Activated T-helper 9 cell treated with anti-CD3 and anti-CD28 coated beads, Interleukin-2, amount 50 U/mL, for 16 hours (primary cell): ENCODE measurements around the gene SPIB.
"Not testable (repeated sequence)": the region's sequence is repeated elsewhere in the genome, so short reads cannot be mapped to it uniquely, and the experiment has no call there.

ENCODE experiments used
- DNase-seq: peaks from one replicate; pipeline ENCODE4 v3.0.0-alpha.2; 2020; ENCODE audit warnings: low read depth

The SPIB gene

DNA sequence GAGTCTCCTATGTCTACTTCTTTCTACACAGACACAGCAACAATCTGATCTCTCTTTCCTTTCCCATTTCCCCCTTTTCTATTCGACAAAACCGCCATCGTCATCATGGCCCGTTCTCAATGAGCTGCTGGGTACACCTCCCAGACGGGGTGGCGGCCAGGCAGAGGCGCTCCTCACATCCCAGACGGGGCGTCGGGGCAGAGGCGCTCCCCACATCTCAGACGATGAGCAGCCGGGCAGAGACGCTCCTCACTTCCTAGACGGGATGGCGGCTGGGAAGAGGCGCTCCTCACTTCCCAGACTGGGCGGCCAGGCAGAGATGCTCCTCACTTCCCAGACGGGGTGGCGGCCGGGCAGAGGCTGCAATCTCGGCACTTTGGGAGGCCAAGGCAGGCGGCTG, 27.8 kb upstream of the SPIB start:
- DNase-seq: not testable (repeated sequence)

DNA sequence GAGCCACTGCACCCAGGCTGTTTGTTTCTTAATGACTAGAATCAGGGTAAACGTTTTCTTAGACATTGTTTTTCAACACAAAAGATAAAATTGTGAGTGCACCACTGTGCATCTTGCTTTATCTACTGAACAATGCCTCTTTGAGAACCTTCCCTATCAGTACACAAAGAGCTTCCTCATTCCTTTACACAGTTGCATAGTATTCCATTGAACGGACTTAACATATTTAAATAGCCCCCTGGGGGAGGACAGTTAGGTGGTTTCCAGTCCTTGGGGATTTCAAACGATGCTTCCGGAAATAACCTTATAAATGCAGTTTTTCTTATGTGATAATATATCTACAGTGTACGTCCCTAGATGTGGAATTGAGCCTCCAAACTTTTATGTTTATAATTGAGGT, 26.0 kb upstream of the SPIB start:
- DNase-seq: no peak

GRCh38 chr19:50393589-50393988, 25.1 kb upstream of the SPIB start:
- no peak for DNase-seq

DNA sequence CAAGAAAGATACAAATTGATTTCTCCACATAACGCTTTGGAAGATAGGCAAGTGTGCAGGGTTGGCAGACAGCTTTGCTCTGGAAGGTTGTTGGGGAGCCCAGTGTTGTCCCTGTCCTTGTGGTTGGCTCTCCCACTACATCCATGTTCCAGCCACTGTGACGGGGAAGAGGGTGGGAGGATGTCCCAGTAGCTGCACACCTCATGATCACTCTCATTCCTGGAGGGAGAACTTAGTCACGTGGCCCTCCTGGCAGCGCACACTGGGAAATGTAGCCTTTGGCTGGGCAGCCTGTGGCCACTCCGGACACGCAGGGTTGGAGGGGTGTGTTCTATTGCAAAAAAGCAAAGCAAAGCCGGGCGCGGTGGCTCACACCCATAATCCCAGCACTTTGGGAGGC, 24.7 kb upstream of the SPIB start:
- no peak for DNase-seq

- no peak for DNase-seq
Observed at GRCh38 chr19:50398675-50399367, 19.9 kb upstream of the SPIB start.

DNA sequence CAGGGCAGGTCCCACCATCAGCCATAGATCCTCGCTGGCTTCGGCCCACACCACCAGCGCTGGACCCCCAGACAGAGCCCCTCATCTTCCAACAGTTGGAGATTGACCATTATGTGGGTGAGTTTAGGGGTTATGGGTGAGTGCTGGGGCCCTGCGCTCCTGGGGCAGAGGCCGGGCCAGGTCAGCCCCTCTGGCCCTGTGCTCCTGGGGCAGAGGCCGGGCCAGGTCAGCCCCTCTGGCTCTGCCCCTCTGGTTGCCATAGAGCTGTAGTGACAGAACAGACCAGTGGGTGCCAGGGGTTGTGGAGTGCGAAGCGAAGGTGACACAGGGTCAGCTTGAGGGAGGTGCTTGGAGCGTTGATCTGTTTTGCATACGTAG, 19.4 kb upstream of the SPIB start:
- no peak for DNase-seq

DNA sequence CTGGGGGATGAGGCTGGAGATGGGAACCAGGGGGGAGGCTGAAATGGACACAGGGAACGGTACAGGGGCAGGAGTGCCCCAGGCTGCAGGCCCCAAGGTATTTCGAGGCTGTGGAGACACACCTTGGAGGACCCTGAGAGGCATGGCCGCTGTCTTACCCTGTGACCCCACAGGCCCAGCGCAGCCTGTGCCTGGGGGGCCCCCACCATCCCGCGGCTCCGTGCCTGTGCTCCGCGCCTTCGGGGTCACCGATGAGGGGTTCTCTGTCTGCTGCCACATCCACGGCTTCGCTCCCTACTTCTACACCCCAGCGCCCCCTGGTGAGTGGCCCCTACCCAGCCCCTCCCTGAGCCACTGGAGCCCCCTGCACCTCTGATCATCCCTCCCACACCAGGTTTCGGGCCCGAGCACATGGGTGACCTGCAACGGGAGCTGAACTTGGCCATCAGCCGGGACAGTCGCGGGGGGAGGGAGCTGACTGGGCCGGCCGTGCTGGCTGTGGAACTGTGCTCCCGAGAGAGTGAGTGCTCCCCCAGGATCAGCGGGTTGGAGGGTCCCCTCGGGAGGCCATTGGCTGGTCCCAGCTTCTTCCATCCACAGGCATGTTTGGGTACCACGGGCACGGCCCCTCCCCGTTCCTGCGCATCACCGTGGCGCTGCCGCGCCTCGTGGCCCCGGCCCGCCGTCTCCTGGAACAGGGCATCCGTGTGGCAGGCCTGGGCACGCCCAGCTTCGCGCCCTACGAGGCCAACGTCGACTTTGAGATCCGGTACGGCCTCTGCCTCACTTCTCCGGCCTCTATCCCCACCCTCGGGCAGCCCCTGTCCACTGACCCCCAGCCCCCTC, 16.9 kb upstream of the SPIB start:
- no peak for DNase-seq

GRCh38 chr19:50402544-50403301, 16.0 kb upstream of the SPIB start:
- DNase-seq: no peak

DNA sequence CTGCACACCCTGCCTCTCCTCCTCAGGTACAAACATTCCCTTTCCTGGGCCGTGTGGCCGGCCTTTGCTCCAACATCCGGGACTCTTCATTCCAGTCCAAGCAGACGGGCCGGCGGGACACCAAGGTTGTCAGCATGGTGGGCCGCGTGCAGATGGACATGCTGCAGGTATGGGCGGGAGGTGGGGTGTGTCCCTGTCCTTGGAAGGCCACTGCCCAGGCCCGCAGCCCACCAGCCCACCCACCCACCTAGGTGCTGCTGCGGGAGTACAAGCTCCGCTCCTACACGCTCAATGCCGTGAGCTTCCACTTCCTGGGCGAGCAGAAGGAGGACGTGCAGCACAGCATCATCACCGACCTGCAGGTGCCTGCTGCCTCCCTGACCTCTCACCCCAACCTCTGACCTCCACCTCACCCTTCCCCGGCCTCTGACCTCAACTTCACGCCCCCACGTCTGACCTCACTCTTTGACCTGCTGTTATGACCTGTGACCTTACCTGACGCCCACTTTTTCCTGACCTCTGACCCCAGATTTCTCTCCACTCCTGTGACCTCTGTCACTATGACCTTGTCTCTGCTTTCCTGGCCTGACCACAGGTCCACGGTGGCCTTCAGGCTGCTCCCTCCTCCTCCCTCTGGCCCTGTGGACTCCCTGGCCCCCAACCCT, 12.4 kb upstream of the SPIB start:
- DNase-seq: no peak

DNA sequence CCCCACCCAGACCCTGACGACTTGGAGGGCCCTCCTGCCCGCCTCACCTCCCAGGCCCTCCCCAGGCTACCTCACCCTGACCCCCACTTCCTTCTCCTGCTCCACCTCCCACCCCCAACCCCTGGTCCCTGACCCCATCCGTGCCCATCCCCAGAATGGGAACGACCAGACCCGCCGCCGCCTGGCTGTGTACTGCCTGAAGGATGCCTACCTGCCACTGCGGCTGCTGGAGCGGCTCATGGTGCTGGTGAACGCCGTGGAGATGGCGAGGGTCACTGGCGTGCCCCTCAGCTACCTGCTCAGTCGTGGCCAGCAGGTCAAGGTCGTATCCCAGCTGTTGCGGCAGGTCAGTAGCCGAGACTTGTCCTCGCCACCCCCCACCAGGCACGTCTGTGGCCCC, 11.9 kb upstream of the SPIB start:
- DNase-seq: no peak

DNA sequence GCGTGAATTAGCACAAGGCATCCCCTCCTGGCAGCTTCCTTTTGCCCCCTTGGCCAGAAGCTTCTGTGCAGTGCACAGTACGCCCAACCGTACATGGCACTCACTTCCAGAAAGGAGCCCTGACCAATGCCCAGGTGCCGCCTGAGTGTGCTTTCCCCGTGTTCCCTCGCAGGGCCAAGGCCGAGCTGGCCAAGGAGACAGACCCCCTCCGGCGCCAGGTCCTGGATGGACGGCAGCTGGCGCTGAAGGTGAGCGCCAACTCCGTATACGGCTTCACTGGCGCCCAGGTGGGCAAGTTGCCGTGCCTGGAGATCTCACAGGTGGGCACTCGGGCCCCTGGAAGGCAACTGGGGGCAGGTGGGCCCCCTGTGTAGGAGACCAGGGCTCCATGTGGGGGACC, 9.4 kb upstream of the SPIB start:
- DNase-seq: no peak

GRCh38 chr19:50410109-50410508, 8.6 kb upstream of the SPIB start:
- DNase-seq: no peak

DNA sequence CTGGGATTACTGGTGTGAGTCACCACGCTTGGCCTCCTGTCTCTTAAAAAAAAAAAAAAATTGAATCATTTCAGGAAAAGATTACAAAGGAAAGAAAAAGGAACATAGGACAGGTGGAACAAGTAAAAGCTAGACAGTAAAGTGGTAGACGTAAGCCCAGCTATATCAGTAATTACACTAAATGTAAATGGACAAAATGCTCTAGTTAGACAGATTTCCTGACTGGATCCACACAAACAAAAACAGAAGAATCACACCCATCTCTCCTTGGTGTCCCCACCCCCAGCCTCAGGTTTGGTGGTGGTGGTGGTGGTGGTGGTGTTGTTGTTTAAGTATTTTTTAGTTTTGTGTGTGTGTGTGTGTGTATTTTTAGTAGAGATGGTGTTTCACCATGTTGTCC, 6.3 kb upstream of the SPIB start:
- DNase-seq: no peak

DNA sequence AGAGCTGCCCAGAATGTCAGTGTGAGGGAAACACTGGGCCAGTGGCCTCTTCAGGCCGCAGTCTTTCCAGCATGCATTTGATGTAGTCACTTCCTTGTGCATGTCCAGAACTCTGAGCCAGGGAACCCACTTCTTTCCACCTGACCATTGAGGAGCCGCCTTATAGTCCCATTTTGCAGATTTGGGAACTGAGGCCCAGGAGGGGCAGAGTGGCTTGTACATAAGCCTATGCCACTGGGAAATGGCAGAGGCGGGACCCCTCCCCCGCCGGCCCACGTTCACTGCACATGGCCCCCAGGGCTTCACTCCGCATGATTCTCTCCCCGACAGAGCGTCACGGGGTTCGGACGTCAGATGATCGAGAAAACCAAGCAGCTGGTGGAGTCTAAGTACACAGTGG, 5.6 kb upstream of the SPIB start:
- no peak for DNase-seq

GRCh38 chr19:50413531-50413930, 5.2 kb upstream of the SPIB start:
- DNase-seq: no peak

DNA sequence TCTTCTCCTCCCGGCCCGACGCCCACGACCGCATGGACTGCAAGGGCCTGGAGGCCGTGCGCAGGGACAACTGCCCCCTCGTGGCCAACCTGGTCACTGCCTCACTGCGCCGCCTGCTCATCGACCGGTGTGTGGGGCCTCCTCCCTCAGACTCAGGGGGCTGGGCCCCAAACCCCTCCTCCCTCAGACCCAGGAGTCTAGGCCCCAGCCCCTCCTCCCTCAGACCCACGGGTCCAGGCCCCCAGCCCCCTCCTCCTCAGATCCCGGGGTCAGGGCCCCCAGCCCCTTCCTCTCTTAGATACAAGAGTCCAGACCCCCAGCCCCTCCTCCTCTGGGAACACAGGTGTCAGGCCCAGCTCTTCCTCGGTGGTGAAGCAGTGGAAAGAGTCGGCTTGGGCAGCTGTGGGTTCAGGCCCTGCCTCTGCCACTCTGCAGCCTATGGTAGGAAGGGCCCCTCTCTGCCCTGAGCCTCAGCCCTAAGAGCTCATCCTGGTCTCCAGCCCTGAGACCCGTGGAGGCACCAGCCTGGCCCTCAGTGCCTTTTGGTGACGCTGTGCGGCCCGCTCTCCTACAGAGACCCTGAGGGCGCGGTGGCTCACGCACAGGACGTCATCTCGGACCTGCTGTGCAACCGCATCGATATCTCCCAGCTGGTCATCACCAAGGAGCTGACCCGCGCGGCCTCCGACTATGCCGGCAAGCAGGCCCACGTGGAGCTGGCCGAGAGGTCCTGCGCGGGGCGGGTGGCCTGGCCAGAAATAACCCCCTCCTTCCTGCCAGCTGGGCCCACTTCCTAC, 3.7 kb upstream of the SPIB start:
- peak; percentile 68 for DNase-seq

GRCh38 chr19:50415661-50416033, 3.1 kb upstream of the SPIB start:
- DNase-seq: no peak

GRCh38 chr19:50416034-50416977, 2.4 kb upstream of the SPIB start:
- no peak for DNase-seq

- no peak for DNase-seq
Observed at GRCh38 chr19:50417111-50418081, 1.3 kb upstream of the SPIB start.
